NCI-H1092 treated with DMSO at 0.1 percent for 48 hours (cell line): ENCODE data around the gene IL1RAPL1.

Experiments
- DNase-seq: peaks from one replicate; lab custom pipeline; 2025; lab: John Stamatoyannopoulos, UW

Gene IL1RAPL1

GRCh38 chrX:29531336-29531735 lies 944.1 kb downstream of the IL1RAPL1 start:
- no peak for DNase-seq

GRCh38 chrX:29535212-29536162 lies 948.2 kb downstream of the IL1RAPL1 start:
- no peak for DNase-seq

GRCh38 chrX:29541038-29541437 lies 953.8 kb downstream of the IL1RAPL1 start:
- no peak for DNase-seq

DNA sequence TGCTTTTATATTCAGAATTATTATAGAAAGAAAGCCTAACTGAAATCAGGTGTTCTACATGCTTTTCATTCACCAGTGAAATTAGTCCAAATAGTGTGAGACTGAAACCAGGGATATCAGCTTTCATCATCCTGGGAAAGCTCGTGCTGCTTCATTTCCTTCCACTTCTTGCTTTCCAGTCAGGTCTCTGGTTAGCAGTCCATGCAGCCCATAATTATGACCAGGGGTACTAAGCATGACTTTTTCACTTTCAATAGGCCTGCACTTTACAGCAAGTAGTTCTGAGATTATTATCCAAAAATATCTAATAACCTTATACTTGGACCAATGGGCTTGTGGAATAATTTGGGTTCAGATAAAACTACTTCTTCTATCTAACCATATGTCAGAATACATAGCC lies 954.9 kb downstream of the IL1RAPL1 start:
- DNase-seq, result no peak

- DNase-seq, result no peak
Measured at GRCh38 chrX:29545878-29546277, 958.6 kb downstream of the IL1RAPL1 start.

- DNase-seq, result no peak
Measured at GRCh38 chrX:29547877-29548276, 960.6 kb downstream of the IL1RAPL1 start.

- DNase-seq, result no peak
Measured at GRCh38 chrX:29553542-29553941, 966.3 kb downstream of the IL1RAPL1 start.

- DNase-seq, result no peak
Measured at GRCh38 chrX:29555465-29556091, 968.3 kb downstream of the IL1RAPL1 start.

GRCh38 chrX:29560065-29560464 lies 972.8 kb downstream of the IL1RAPL1 start:
- no peak for DNase-seq

DNA sequence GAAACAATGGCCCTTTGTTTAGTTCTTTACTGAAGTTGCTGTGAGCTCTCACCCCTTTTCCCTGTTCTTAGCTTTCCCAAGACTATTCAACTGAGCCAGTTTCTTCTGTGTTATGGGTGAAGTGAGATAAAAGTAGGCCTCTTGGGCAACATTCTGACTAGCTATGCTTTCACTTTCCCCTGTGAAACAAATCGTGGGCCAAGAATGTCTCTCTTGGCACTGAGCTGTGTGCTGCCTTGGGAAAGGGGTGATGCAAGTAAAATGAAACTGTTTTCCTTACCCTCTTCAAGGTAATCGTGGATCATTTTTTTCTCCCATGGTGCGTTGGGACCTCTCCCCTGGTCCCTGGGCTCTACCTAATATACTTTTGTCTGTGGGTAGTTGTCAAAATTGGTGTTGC lies 974.2 kb downstream of the IL1RAPL1 start:
- DNase-seq, result no peak

GRCh38 chrX:29580560-29580959 lies 993.3 kb downstream of the IL1RAPL1 start:
- no peak for DNase-seq

GRCh38 chrX:29581223-29581622 lies 994.0 kb downstream of the IL1RAPL1 start:
- DNase-seq, result no peak

DNA sequence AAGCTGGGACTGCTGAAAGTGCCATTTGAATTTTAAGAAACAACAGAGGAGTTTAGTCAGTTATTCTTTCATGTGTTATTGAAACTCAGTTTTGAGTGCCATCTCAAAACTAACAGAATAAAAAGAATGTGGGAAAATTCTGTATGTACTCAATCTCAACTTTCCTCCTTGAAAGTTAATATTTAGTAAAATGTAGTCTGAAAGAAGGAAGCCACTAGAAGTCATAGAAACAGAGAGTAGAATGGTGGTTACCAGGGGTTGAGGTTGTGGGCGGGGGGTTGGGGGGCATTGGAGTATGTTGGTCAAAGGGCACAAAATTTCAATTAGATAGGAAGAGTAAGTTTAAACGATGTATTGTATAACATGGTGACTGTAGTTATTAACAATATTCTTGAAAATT lies 999.9 kb downstream of the IL1RAPL1 start:
- no peak for DNase-seq

DNA sequence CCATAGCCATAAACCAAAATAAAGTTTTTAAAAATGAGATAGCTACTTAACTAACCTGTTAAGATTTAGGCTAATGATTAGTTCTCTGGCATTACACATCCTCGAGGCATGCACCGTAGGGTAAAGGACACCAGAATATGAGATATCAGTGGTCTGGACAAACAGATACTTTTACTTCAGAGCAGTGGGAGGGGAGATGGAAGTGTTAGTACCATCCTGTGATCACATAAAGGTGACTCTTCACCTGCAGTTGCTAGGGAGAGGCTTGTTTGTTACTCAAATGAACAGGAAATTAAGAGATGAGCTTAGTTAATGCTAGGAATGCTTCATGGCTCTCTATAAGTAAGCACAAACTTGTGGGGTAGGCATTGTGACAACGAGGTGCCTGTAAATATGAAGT lies 1003.7 kb downstream of the IL1RAPL1 start:
- DNase-seq, result no peak

DNA sequence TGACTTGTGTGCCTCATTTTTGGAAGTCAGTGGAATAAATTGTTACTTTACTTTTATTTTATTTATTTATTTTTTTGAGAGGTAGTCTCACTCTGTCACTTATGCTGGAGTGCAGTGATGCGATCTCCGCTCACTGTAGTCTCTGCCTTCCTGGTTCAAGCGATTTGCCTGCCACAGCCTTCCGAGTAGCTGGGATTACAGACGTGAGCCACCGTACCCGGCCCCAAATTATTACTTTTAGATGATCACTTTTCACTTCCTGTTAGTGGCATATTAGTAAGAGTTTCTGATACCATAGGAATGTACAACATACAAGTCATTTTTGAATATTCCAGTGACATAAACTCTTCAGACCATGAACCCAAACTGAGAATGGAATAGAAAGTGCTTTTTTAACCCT lies 1017.1 kb downstream of the IL1RAPL1 start:
- DNase-seq, result no peak

DNA sequence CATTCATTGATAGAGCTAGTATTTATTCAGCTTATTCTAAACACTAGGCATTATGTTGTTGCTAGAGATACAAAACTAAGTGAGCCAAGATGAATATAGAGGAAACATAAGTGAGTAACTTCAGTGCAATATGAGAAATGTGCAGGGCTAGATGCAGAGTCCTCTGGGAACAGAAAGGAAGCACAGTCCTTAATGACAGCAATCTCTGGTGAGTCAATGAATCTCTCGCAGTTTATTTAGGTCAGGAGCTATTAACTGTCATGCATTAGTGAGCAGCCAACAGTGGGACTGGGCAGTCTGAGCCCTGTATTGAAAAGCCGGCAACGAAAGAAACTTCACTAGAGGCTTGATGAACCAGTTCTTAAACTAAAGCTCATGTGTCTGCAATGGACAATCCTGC lies 1030.0 kb downstream of the IL1RAPL1 start:
- DNase-seq, result no peak

- no peak for DNase-seq
Measured at GRCh38 chrX:29617725-29618124, 1030.5 kb downstream of the IL1RAPL1 start.

DNA sequence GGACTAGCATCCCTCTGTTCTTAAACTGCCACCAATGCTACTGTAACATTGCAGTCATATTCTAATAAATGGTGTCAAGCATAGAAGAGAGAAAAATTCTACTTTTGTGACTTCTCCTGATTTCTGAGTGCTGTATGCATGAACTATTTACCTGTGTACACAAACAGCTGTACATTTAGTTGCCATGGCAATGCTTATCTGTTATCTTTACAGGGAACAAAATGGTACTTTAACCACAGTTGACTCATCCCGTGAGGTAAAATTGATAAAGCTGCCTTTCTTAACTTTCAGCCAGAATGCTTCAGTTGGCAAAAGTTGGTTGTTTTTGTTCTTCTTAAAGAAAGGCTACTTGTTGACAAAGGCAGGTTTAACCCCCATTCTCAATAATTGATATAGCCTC lies 1040.6 kb downstream of the IL1RAPL1 start:
- DNase-seq, result no peak

DNA sequence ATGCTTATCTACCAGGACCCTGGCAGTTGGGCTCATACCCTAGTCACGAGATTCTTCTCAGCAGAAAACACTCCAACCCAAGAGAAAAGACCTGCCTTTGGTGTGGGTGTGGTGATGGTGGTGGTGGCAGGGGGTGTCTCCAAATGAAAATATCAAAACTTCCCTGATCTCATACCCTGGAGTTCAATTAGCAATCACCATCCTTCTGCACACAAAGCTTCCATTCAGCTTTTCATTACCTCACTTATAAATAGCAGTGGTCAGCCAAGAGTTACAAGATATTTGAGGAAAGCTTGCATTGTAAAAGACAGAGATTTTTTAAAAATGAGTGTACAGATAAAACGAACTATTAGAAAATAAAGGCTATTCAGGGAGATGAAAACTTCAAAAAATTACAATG lies 1047.3 kb downstream of the IL1RAPL1 start:
- DNase-seq, result no peak

- DNase-seq, result no peak
Measured at GRCh38 chrX:29636331-29636730, 1049.1 kb downstream of the IL1RAPL1 start.

- DNase-seq, result no peak
Measured at GRCh38 chrX:29640106-29640505, 1052.9 kb downstream of the IL1RAPL1 start.

DNA sequence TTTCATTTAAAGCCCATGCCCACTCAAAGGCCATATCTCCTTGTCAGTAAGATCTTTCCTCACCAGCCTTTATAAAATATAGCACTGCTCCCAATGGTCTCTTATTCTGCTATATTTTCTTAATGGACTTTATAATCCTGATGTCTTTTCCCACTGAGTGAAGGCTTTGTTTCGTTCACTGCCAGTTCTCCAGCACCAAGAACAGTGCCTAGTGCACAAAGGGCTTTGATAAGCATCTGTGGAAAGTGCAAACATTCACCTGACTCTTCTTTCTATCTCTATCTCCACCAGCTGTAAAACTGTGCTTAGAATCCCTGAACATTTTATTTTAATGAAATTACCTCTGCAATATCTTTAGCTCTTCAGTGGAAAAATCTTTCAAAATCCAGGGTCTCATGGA lies 1054.2 kb downstream of the IL1RAPL1 start:
- DNase-seq, result no peak

DNA sequence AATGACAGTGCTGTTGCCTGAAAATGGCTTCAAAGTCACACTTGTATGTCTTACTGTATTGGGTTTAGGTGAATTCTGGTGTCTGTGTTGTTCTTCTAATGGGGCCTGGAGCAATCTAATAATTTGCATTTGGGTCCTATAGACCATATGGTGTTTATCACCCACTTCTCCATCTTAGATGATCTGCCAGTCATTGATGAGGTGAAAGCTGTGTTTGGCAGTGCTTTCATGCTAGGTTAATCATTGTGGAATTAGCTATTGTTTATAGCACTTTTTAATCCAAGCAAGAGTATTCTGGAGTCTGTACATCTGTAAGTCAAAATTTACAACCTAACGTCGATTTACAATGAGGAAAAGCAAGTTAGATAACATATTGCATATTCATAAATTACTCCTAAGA lies 1055.9 kb downstream of the IL1RAPL1 start:
- no peak for DNase-seq
